22Rv1 (cell line): ENCODE data around the gene ZMYM3.
"Not testable (repeated sequence)": the region's sequence is repeated elsewhere in the genome, so short reads cannot be mapped to it uniquely, and the experiment has no call there.

Source experiments
- H3K27ac ChIP-seq: fragments of 450-650 bp; 2 replicates; pipeline ENCODE4 v1.5.1; 2017
- ZFX ChIP-seq: fragments of 450-650 bp; IDR thresholded peaks from 2 replicates; pipeline ENCODE4 v1.6.1; 2017; ENCODE audit warnings: antibody characterized with exemption, borderline replicate concordance
- TF ChIP-seq, protein P1 (sequence below): fragments of 450-650 bp; IDR thresholded peaks from 2 replicates; pipeline ENCODE4 v1.5.1; 2017; ENCODE audit warnings: mild to moderate bottlenecking

Gene ZMYM3

DNA sequence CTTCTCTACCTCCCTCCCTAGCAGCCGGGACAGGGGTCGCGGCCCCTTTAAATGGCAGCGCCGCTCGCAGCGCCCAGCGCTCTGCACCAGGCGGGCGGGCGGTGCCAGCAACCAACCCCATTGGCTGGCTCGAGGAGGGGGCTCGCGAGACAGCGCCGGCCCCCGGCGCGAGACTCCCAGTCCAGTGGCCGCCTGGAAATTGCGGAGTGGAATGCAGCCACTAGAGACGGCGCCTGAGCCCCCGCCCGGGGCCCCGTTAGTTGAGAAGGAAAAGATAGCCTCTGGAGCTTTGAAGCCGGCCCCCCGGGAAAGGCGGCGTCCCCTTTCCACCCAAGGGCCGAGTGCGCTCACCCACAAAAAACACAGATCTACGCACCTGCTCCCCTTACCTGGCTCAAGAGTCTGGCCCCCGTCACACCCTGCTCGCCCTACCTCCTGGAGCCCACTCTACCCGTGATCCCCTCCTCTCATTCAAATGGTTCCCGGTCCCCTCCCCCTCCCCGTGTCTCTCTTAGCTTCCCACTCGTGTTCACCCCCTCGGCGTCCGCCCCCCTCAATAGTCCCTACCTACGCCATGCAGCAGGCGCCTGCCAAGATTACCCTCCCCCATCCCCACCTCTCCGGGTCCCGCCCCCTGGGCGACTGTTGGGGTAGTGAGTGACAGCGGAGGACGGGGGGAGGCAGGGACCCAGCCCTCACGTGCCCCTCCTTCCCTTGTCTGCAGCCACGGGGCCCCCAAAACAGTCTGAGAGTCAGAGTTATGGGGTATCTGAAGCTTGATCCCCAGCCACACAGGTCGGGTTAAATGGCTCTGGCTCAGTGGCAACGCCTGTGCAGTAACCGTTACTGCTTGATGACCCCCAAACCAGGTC is at the start of gene ZMYM3:
TSS of gene ZMYM3 (minus strand) at position 49 of the 872 bp plus-strand sequence. CDS start 885 bp downstream, outside the sequence.
- peak within 1 kb of the TSS; percentile 79 for H3K27ac ChIP-seq
- TF ChIP-seq ZFX, result no peak
- TF ChIP-seq, protein P1, sequence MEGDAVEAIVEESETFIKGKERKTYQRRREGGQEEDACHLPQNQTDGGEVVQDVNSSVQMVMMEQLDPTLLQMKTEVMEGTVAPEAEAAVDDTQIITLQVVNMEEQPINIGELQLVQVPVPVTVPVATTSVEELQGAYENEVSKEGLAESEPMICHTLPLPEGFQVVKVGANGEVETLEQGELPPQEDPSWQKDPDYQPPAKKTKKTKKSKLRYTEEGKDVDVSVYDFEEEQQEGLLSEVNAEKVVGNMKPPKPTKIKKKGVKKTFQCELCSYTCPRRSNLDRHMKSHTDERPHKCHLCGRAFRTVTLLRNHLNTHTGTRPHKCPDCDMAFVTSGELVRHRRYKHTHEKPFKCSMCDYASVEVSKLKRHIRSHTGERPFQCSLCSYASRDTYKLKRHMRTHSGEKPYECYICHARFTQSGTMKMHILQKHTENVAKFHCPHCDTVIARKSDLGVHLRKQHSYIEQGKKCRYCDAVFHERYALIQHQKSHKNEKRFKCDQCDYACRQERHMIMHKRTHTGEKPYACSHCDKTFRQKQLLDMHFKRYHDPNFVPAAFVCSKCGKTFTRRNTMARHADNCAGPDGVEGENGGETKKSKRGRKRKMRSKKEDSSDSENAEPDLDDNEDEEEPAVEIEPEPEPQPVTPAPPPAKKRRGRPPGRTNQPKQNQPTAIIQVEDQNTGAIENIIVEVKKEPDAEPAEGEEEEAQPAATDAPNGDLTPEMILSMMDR, result no peak

DNA sequence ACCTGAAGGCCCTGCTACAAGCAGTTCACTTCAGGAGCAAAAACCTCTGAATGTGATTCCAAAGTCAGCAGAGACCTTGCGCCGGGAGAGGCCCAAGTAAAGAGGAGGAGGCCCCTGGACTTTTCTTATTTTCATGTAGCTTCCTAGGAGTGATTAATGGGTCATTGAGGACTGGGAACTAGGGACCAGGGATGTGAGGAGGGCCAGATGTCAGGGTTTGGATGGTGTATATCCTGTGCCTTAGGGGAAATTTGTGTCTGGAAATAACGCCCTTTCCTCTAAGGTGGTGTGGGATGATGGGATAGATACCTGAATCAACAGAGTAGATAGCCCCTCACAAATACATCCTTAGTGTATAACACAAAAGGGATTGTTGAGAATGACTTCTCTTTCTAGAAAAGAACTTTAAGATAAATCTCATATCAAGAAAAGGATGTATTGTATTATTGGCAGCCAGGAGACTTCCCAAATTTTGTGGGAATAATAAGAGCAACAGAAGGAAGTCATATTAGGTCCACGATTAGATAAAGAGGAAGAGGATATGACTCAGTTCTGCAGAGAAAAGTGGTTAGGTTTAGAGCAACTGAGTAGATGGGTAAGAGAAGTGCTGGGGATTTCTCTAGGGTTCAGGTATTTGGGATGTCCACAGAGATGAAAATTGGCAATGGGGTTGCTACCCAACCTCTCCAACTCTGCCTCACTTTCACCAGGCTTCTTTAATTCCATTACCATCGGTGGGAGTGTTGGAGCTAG is 48.7 kb upstream of the ZMYM3 start:
- TF ChIP-seq, protein P1, result no peak
- no peak for TF ChIP-seq ZFX
- no peak overlapping the region; the same call in 1 of the 2 replicates for H3K27ac ChIP-seq

DNA sequence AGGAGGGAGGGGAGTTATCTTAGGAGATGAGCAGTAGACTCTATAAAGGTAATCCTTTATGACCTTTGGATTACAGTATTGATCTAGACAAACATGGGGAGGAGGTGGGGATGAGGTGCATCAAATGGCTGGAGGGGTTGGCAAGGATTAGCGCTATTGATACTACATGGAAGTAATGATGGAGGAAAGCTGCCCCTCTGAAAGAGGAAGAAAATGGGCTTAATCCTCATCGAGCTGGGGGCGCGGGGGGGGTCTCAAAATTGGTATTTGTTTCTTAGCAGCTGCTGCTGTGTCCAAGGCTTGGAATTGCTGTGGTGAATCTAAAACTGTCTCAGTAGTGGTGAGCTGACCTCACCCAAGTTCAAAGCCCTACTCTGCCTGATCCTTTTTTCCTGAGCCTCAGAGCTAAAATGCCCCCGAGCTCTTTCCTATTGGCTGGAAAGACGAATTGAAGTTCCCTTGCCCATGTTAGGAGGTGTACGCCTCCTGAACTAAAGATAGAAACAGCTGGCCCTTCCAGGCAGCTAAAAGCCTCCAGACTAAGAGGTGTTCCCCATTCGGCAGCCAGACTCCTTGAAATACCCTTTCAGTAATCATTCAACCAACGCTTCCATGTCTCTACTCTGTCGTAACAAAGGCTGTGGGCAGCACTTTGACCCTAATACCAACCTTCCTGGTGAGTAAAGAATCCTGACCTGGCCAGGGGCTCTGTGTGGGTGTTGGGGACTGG is 47.4 kb upstream of the ZMYM3 start, which contains the start of gene ITGB1BP2:
TSS of gene ITGB1BP2 (plus strand) at position 556 of the 730 bp plus-strand sequence. CDS start at position 613, 57 bp downstream.
- H3K27ac ChIP-seq, result peak within 1 kb of the TSS; percentile 20
- TF ChIP-seq, protein P1, result no peak
- no peak for TF ChIP-seq ZFX

DNA sequence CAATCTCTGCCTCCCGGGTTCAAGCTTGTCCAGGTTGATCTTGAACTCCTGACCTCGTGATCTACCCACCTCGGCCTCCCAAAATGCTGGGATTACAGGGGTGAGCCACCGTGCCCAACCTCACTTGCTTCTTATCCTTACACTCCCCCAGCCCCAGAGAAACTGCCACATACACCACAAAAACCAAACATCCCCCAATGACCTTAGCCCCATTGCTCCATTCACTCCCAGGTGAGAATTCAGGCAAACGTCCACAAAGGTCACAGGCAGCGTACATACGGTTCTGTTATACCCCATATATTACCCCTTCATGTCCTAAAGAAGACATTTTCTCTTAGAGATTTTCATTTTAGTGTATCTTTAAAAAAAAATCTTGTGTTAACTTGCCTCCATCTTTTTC is 46.6 kb upstream of the ZMYM3 start:
- peak overlapping the region; percentile 20; the same call in 1 of the 2 replicates for H3K27ac ChIP-seq

DNA sequence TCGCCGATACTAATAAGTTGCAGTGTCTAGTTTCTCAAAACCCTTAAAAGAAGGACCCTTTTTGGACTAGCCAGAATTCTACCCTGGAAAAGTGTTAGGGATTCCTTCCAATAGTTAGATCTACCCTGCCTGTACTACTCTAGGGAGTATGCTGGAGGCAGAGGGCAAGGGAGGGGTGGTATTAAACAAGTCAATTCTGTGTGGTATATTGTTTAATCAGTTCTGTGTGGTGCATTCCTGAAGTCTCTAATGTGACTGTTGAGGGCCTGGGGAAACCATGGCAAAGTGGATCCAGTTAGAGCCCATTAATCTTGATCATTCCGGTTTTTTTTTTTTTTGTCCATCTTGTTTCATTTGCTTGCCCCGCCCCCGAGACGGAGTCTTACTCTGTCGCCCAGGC is 46.1 kb upstream of the ZMYM3 start:
- not testable (repeated sequence) for H3K27ac ChIP-seq

DNA sequence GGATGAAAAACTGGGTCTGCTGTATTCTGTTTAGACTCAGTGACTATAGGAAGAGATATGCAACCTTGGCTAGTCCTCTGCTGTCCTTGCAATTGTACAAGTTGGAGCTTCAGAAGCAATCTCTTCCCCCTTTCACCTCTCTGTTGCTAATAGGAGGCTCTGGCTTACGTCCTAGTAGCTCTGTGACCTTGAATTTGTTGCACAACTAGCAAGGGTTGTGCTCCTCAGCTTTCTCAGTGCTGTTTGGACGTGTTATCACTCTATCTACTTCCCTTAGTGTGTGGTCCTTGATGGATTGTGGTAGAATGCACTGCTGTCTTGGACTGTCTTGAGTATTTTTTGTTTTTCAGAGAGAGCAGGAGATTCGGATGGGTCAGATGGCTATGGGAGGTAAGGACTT is 44.2 kb upstream of the ZMYM3 start:
- no peak overlapping the region for H3K27ac ChIP-seq

DNA sequence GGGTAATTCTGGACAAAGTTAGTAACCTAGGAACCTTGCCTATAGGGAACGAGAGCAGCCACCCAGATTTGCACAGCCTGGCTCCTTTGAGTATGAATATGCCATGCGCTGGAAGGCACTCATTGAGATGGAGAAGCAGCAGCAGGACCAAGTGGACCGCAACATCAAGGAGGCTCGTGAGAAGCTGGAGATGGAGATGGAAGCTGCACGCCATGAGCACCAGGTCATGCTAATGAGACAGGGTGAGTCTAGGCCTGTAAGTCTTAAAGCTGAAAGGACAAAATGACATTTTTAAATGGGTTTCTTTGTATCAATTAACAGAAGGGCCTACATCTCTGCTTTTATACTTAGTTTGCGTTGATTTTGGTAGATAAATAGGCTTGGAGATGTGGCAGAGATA is 42.9 kb upstream of the ZMYM3 start:
- TF ChIP-seq, protein P1, result no peak
- H3K27ac ChIP-seq, result no peak overlapping the region

More for the DNA sequence above, 44.2 kb upstream of the ZMYM3 start:
- no peak for TF ChIP-seq ZFX
- TF ChIP-seq, protein P1, result no peak
